HG03354 (cell line): Measurements from ENCODE around the gene KNSTRN.

Experiments
- ATAC-seq: cut with Tn5 transposase; IDR thresholded peaks from one replicate; pipeline ENCODE4 v1.9.1; 2021; ENCODE audit warnings: mild to moderate bottlenecking; ENCODE audit not compliant: unreplicated experiment, poor library complexity, severe bottlenecking

KNSTRN gene, protein sequence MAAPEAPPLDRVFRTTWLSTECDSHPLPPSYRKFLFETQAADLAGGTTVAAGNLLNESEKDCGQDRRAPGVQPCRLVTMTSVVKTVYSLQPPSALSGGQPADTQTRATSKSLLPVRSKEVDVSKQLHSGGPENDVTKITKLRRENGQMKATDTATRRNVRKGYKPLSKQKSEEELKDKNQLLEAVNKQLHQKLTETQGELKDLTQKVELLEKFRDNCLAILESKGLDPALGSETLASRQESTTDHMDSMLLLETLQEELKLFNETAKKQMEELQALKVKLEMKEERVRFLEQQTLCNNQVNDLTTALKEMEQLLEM

DNA sequence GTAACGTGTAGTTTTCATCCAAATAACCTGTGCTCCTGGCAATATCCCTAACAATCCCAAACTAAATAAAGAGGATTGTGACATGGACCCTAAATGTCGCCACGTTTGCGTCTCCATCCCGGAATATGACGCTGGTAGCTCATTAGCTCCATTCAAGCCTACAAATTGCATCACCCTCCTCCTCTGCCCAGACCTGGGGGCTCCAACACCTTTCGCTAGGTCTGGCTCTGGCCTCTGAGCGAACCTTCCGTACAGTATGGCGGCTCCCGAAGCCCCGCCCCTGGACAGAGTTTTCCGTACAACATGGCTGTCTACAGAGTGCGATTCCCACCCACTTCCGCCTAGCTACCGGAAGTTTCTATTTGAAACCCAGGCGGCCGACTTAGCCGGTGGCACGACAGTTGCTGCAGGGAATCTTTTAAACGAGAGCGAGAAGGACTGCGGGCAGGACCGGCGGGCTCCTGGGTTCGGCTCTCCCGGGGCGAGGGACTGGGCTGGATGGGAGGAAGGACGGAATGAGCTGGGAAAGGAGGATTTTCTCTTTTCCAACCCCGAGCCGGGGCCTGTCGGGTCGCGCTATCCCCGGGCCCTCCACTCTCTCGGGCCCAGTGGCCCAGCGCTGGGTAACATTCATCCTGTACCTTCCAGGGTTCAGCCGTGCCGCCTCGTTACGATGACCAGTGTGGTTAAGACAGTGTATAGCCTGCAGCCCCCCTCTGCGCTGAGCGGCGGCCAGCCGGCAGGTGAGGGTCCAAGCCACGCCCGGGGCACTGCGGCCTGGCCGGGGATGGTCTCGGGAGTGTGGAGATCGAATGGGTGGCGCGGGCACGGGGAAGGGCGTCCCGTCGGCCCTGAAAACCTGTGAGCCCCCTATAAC, at the start of gene KNSTRN:
Gene KNSTRN, plus strand, starts transcription at position 142 of the 877 bp plus-strand sequence. Its CDS starts 115 bp downstream, at position 257.
- peak; percentile 93 for ATAC-seq

DNA sequence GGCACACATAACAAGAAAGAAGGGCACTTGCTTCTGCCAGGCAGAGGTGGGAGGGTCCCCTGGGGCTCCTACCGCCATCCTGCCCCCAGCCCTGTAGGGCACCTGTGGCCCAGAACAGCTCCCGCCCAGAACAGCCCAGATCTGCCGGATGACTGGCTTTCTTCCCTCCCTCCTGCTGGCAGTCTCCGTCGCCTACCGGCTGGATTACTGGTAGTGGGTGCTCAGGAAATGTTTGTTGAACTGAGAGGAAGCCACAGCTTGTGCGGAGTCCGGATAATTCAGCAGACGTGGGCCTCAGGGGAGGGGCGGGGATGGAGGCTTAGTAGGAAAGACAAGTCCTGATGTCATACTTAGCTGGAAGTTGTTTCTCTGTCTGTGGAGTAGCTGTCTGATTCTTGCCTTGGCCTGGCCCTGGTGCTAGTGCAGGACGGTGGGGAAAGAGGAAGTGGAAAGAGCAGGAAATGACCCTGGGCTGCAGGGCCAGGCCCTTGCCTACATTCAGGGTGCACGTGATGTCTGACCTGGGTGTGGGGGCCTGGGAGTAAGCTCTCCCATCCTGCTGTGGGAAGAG, 48.5 kb upstream of the KNSTRN start:
- no peak for ATAC-seq

DNA sequence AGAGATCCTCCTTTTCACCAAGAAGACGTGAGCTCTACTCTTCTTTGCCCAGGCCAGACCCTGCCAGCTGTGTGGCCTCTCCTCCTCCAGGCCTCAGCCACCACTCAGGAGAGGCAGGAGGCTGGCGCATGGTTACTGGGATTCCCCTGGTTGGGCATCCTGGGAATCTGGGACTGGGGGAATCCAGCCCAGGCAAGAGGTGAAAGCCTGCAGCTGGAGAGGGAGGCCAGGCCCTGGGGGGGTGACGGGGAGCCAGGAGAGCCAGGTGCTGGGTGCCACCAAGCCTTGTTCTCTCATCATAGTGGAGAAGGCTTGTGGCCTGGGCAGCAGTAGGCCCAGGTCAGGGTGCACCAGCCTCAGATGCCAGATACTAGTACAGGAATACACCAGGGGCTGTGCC, 48.0 kb upstream of the KNSTRN start:
- no peak for ATAC-seq

DNA sequence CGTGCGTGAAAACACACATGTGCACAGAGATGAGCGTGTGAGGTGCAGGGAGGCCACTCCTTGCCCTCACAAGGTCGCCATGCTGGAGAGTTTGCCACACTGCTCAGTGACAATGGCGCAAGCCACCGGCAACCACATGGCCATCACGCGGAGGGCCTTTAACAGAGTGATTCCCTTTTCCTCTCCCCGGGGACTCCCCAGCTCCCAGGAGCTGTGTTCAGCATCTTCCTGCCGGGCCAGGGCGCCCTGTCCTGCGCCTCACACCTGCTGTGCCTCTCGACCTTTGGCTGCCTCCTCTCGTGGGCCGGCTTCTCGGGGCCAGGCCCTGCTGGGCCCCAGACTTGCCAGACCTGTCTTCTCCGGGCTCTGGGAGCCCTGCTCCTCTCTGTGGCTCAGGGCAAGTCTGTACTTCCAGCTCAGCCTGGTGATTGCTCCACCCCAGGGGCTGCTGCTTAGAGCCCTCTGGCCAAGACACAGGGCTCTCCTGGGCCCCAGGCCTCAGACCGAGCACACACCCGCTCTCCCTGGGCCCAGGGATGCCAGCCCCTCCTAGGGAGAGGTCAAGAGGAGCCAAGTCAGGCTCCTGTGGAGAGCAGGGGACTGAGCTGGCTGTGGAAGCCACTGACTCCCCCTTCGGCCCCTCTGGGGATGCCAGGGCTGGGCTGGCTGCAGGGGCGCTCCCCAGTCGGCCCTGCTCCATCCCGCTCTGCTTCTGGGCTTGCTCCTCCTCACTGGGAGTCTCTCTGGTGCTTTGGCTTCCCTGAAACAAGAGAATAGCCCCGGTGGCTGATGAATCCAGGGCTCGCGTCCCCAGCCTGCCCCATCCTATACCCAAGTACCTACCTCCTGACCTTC, 47.4 kb upstream of the KNSTRN start:
- no peak for ATAC-seq

DNA sequence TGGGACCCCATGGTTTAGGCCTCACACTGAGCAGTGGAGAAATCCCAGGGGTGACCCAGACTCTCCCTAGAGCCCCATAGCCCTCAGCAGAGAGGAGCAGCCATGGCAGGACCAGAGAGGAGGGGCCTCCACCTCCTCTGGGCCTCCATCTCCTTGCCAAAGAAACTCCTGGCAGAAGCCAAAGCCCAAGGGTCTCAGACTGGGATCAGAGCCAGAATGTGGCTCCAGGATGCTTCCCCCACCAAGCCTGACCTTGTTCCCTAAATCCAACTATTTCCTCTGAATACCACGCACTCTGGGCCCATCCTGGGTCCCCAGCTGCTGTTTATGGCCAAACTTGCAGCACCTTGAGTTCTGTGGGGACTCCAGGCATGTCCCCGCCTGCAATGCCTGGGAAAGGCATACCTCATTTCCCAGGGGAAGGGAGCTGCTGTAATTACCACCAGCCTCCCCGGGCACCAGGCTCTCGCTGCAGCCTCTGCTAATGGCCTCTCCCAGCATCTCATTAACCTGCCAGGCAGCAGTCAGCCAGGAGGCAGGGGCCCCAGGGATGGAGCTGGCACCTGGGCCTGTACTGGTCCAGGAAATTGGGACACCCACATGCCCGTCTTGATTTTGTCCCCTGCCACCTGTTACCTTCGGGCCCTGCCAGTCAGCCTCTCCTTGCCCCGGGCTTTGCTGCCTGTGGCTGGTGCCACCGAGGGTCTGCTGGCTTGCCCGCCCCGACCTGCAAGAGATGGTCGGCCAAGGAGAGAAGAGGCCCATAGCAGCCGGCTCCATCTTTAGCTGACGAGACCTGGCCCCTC, 46.4 kb upstream of the KNSTRN start:
- ATAC-seq: no peak

DNA sequence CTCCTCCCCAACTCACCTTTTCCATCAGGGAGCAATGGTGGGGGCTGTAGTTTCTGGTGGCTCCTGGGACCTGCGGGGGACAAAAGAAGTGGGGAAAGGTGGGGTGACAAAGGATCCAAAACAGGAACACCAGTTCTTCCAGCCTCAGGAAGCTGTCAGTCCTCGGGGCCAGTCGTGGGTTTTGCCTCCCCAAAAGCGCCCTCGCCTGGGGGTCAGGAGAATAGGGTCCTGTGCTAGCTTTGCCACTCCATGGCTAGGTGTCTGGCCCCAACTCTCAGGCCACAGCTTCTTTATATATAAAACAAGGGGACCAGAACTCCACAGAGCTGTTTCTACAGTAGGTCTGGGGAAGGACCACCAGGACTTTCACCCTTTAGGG, 45.8 kb upstream of the KNSTRN start:
- ATAC-seq: no peak

DNA sequence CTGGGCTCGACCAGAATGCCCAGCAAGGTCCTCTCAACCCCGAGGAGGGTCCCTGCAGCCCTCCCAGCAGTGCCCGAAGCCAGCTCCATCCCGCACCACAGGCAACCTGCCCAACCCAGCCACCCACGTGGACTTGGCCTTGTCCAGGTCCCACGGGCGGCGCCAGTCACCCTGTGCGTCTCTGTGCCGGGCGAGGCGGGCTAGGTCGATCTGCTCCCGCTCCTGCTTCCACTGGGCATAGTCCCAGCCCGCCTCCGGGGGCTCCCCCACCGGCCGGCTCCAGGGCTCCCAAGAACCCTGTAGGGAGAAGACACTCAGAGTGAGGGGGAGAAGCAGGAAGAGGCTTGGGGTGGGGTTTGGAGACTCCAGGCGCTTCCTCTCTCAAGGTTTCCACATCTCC, 44.9 kb upstream of the KNSTRN start:
- ATAC-seq: no peak

DNA sequence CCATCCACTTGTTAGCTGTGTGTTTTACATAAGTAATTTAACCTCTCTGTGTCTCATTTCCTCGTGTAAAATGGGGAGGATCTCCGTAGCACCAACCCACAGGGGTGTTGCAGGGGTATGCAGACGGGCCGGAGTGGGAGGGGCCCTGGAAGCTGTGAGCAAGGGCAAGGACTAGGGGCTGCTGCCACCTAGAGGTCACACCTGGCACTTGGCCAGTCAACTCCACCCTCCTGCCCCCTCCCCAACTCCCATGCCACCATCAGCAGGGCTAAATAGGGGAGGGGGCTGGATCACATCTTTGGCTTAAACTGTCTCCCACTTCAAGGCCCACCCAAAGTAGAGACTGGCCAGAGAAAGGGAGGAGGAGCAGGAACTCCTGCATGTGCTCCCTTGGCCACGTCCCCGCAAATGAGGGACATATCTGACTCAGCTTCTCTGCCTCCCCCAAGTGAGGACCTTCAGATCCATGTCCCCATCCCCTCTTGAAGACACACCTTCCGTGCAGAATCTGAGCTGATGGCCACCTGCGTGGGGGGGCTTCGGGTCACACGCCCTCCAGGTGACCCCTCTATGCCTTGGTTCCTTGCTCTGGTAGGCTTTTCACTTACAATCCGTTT, 44.4 kb upstream of the KNSTRN start:
- ATAC-seq: peak; percentile 61

DNA sequence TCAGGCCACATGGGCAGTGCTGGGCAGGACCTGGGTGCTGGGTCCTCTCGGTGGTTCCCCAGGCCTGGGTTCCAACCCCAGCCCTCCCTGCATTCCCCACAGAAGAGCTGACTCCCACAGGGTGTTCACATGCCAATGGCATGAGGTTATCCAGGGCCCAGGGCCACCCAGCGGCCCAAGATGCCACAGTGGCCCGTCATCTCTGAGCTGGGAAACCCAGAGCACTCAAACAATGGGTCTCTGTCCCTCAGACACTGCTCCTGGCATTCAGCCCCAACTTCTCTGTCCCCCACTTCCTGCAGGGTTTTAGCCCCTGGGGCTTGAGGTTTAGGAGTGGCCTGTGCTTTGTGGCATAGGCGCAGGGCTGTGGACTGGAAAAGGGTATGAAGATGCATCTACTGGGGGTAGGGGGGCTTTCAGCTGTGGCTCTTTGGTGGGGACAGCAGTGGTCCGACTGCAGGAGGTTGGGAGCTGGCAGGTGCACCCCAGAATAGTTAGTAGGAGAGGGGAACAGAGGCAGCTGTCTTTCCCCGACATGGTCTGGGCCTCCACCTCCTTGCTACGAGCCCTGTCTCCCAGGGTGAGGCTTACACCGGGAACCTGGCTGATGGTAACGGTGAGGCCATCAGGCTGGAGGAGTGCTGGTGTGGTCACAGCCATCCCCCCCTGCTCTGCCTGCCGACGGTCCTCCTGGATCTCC, 43.5 kb upstream of the KNSTRN start:
- ATAC-seq: no peak

DNA sequence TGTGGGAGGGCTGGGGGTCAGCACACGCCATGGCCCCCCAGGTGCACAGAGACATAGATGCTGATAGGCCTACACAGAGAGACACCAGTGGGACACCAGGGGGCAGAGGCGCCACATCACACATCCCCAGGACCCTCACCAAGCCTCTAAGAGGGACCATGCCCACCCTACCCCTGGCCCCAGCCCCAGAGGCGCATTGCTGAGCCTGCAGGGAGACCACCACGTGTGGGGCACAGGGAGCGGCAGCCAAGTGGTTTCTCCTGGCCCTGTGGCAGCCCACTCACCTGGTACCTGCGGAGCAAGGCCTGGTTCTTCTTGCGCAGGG, 42.9 kb upstream of the KNSTRN start:
- ATAC-seq: no peak

DNA sequence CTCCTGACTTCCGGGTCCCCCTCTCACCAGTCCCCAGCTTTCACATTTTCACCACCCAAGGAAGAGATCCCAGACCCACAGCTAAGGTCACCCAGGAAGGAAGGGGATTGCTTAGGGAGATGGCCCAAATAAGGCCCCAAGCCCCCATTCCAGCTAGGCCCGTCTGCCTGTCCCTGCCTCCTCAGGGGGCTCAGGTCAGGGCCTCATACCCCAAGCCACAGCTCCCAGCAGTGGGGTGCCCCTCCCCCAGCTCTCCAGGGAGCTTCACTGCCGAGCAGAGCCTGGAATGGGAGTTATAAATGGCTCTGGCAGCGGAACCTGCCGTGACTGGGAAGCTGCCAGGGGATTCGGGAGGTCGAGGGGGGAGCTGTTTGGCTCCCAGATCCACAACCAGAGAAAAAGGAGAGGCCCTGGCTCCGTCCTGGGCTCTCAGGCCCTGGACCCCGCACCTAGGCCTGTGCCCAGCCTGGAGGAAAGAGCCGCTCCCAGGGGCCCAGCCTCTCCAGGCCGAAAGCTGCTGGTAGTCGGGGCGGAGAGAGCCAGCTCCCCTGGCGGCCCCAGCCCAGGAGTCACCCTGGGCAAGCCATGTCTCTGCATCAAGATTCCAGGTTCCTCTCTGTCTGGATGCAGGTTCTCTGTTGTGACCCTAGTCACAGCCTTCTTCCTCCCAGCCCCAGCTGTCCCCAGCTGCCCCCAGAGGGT, 42.3 kb upstream of the KNSTRN start:
- no peak for ATAC-seq

DNA sequence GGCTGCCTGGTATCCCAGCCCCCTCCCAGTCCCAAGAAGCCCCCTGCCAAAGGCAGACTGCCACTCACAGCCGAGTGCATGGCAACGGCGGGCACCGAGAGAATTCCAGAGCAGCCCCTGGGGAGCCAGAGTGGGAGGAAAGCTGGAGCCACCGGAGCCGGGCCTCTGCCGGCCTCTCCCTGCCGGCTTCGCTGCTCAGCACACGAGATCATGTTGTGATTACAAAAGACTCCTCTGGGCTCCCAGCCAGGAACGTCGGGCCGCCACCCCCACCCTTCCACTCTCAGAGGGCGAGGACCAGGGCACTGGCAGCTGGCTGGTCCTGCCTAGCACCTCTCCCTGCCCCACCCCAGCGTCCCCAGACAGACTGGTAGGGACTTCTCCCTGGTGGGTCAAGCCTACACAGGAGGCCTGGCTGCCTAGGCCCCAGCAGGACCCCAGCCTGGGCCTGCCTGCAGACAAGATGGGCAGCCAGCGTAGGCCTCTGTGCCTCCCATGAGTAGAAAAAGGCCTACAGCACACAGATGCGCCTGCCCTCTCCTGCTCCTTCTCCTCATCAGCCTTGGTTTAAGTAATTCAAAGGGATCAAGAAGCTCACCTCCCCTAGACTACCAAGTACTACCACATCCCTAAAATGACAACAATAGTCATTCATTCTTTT, 41.7 kb upstream of the KNSTRN start, which contains the start of gene CCDC9B:
Gene CCDC9B, minus strand, starts transcription at position 200 of the 661 bp plus-strand sequence. Its CDS starts 120 bp downstream, at position 80.
- no peak for ATAC-seq

DNA sequence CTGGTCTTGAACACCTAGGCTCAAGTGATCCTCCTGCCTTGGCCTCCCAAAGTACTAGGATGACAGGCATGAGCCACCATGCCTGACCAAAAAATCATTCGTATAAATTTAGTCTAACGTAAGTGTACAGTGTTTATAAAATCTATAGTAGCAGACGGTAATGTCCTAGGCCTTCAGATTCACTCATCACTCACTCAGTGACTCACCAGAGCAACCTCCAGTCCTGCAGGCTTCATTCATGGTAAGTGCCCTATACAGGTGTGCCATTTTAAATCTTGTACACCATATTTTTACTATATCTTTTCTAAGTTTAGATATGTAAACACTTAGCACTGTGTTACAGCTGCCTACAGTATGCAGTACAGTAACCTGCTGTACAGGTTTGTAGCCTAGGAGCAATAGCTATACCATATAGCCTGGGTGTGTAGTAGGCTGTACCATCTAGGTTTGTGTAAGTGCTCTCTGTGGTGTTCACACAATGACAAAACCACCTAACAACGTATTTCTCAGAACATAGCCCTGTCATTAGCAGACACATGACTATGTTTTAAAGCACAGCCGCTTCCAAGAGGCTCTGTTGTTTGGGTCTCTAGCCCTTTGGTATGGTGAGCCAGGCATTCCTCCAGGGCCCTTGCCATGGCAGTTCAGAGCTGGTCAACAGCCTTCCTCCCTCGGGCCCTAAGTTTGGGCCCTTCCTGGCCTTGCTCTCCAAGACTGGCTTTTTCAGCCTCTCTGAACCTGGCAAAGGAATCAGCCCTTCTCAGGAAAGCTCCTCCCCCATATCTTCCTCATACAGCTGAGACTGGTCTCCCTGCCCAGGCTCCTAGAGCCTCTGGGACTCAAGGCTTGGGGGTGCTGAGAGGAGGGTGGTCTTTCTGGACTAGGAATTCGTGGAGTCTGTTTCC, 39.9 kb upstream of the KNSTRN start:
- ATAC-seq: no peak

DNA sequence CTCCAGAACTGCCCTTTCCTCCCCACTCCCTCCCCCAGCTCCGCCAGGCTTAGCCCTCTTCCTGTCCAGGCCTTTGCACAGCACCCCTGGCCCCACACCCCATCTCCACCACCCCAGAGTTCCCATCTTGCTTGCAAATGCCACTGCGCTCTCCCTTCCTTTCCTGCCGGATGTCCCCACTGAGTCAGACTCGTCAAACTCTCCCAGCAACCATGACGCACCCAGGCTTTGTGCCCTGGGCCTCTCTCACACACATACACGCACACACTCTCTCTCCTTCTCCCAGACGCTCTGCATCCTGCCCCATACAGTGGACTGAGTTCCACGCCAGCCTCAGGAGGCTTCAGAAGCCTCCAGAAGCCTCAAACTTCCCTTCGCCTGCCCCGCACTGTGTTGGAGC, 39.0 kb upstream of the KNSTRN start:
- no peak for ATAC-seq

DNA sequence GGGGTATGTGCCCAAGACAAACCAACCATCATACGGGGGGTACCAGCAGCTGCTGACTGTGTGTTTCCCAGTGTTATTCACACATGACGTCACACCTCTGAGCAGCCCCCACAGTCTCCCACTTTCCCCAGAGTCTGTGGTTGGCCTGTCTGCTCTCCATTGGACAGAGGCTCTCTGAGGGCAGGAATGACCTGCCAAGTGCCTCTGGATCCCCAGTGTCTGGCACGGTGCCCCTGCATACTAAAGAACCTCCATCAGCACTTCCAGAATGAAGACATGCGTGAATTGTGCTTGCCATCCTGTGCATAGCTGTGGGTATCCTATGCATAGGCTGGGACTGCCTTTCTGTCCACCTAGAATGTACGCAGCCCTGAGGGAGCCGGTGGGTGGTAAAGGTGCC, 38.3 kb upstream of the KNSTRN start:
- ATAC-seq: no peak

DNA sequence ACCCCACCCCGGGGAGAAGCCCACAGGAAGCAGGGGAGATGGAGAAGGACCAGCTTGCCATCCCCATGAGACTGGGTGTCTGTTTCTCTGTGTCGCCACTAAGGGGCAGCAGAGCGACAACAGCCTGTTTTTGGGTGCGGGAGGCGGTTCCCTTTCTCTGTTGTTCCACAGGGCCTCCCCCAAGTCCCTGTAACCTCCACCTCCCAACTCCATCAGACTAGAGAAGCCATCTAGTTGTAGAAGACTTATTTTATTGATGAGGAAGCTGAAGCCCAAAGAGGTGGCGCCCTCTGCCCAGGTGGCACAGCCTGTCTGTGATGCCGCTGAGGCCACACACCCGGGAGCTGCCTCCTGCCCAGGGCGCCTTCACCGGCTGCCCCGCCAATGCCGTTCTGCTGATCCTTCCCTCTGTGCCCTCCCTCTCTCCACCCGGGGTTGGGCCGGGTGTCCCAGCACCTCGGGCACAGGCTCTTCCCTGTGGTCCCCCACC, 37.8 kb upstream of the KNSTRN start:
- no peak for ATAC-seq
